ENCODE data around the gene RGS8. TPM values are rescaled to one million over a fixed set of nuclear protein-coding genes. Genes with fewer than 3 reads are reported as not detected.

The RGS8 gene
- total RNA-seq, 4 donors from 2014 or later, result not detected

DNA sequence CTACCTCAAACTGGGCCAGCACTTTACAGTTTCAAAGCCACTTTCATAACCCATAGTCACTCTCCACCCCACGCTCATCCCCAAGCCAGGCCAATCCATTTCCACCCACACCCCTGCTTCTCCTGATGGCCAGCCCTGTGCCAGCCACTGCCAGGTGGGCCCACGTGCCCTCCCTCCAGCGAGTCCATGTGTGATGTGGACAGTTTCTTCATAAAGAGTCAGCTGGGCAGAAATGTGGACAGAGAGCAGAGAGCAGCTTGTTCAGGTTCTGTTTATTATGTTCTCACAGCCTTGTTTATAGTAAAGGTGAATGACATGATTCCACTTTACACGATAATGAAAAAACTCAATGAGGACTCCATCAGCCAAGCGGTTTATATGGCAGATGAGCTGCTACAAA lies 42.8 kb downstream of the RGS8 start:
- no peak for DNase-seq (ENCODE audit: low spot score in 2 of 2)
- H3K4me1 ChIP-seq, result no peaks in the 10 kb centered on the region
- H3K4me3 ChIP-seq, result no peak overlapping the region
- H3K27ac ChIP-seq, result no peak overlapping the region
- H3K9me3 ChIP-seq, result no peaks in the 10 kb centered on the region
- WGBS, result 94% methylated on average over 5 of the region's 5 CpGs
- peaks cover 3% of the 10 kb centered on the region for H3K27me3 ChIP-seq
- H3K36me3 ChIP-seq, result no peaks in the 10 kb centered on the region
- TF ChIP-seq, protein P1, sequence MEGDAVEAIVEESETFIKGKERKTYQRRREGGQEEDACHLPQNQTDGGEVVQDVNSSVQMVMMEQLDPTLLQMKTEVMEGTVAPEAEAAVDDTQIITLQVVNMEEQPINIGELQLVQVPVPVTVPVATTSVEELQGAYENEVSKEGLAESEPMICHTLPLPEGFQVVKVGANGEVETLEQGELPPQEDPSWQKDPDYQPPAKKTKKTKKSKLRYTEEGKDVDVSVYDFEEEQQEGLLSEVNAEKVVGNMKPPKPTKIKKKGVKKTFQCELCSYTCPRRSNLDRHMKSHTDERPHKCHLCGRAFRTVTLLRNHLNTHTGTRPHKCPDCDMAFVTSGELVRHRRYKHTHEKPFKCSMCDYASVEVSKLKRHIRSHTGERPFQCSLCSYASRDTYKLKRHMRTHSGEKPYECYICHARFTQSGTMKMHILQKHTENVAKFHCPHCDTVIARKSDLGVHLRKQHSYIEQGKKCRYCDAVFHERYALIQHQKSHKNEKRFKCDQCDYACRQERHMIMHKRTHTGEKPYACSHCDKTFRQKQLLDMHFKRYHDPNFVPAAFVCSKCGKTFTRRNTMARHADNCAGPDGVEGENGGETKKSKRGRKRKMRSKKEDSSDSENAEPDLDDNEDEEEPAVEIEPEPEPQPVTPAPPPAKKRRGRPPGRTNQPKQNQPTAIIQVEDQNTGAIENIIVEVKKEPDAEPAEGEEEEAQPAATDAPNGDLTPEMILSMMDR (IDR thresholded peaks at IDR 0.05), result no peak
- TF ChIP-seq POLR2A (IDR thresholded peaks at IDR 0.05), result no peak
- no peak for TF ChIP-seq POLR2AphosphoS5 (IDR thresholded peaks at IDR 0.05)
- no peak for TF ChIP-seq EP300 (IDR thresholded peaks at IDR 0.05)

DNA sequence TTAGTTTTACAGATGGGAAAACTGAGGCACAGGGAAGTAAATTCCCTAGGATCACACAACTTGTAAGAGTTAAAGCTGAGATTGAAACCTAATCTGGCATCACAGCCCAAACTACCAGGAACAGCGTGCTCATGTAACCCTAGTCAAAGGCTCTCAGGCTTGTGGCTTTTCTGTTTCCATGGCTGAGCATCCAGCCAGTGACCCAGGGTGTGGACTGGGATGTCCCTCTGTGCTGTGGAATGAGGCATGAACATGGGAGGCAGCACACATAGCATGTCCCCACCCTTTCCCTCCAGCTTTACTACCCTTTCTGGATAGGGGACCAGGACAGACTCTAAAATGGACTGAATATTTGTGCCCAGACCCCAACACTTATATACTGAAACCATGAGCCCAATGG lies 45.1 kb downstream of the RGS8 start:
- Histone ChIP-seq H3K36me3 (no peaks in the 10 kb centered on the region), H3K4me3 (no peak overlapping the region), H3K27ac (no peak overlapping the region), H3K9me3 (no peaks in the 10 kb centered on the region), H3K4me1 (no peaks in the 10 kb centered on the region), H3K27me3 (peaks cover 3% of the 10 kb centered on the region)
- TF ChIP-seq POLR2A (IDR thresholded peaks at IDR 0.05) (no peak), EP300 (IDR thresholded peaks at IDR 0.05) (no peak), POLR2AphosphoS5 (IDR thresholded peaks at IDR 0.05) (no peak)
- TF ChIP-seq, protein P1 (IDR thresholded peaks at IDR 0.05), result no peak
- no peak for DNase-seq (ENCODE audit: low spot score in 2 of 2)
- WGBS, result 80% methylated on average over 1 of the region's 1 CpG

DNA sequence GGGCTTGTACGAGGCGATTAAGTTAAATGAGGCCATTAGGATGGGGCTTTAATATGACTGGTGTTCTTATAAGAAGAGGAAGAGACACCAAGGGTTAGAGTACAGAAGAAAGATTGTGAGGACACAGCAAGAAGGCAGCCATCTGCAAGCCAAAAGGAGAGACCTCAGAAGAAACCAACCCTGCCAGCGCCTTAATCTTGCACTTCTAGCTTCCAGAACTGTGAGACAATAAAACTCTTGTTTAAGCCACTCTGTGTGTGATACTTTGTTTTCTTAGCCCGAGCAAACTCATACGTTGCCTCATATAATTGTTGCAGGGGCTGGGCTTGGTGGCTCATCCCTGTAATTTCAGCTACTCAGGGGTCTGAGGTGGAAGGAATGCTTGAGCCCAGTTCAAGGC lies 46.6 kb downstream of the RGS8 start:
- TF ChIP-seq POLR2A (IDR thresholded peaks at IDR 0.05), result no peak
- TF ChIP-seq, protein P1 (IDR thresholded peaks at IDR 0.05), result no peak
- TF ChIP-seq POLR2AphosphoS5 (IDR thresholded peaks at IDR 0.05), result no peak
- Histone ChIP-seq H3K4me1 (no peaks in the 10 kb centered on the region), H3K4me3 (no peak overlapping the region), H3K27ac (no peak overlapping the region), H3K27me3 (peaks cover 3% of the 10 kb centered on the region), H3K36me3 (no peaks in the 10 kb centered on the region), H3K9me3 (no peaks in the 10 kb centered on the region)
- 94% methylated on average over 5 of the region's 5 CpGs for WGBS
- no peak for DNase-seq (ENCODE audit: low spot score in 2 of 2)

DNA sequence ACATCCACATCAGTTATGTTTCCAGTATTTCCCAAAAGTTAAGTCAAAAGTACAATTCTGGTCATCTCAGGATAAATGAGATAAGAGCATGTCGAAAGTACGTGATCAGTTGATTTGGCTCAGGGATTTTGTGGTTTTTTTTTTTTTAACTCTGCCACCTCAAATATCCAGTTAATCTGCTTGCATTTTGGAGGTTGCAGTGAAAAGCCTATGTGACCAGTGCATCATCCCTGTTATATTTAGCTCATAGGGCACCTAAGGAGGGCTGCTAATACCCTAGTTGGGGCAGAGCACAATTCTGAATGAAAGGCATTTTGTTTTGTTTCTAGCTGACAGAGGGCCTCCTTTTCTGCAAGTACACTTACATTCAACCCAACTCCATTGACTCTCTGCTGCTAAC lies 48.5 kb downstream of the RGS8 start:
- no peak for DNase-seq (ENCODE audit: low spot score in 2 of 2)
- H3K4me3 ChIP-seq, result no peak overlapping the region

More for the DNA sequence above, 48.5 kb downstream of the RGS8 start:
- H3K27me3 ChIP-seq, result peaks cover 3% of the 10 kb centered on the region
- H3K9me3 ChIP-seq, result no peaks in the 10 kb centered on the region
- 77% methylated on average over 2 of the region's 2 CpGs for WGBS
- no peak overlapping the region for H3K27ac ChIP-seq
- H3K4me1 ChIP-seq, result no peaks in the 10 kb centered on the region
- TF ChIP-seq, protein P1 (IDR thresholded peaks at IDR 0.05), result no peak
- TF ChIP-seq EP300 (IDR thresholded peaks at IDR 0.05), result no peak
- no peak for TF ChIP-seq POLR2A (IDR thresholded peaks at IDR 0.05)
- TF ChIP-seq POLR2AphosphoS5 (IDR thresholded peaks at IDR 0.05), result no peak
- no peaks in the 10 kb centered on the region for H3K36me3 ChIP-seq

Other genes with a start within 250 kb of the RGS8 start
- not detected for gene RGSL1, start 234.4 kb downstream of the RGS8 start, total RNA-seq
- 10 to 100 TPM in 1 of 4 donors, 1 to 10 TPM in 3; 4.1 to 10.7 (median 6.2) TPM for gene RNASEL, start 95.3 kb downstream of the RGS8 start, total RNA-seq
- gene RGS16, start 80.2 kb downstream of the RGS8 start, total RNA-seq, result 1 to 10 TPM in 2 of 4 donors, under 1 TPM in 2; 0.40 to 3.6 (median 1.8) TPM
- gene NPL, start 105.2 kb upstream of the RGS8 start, total RNA-seq, result 10 to 100 TPM; 11.0 to 21.8 (median 16.8) TPM
- 10 to 100 TPM; 59.9 to 94.7 (median 75.0) TPM for gene DHX9, start 154.8 kb upstream of the RGS8 start, total RNA-seq